Epithelial cell of esophagus (primary cell): ENCODE data around the gene TPX2.

ENCODE experiments used
- DNase-seq: peaks from one replicate; pipeline ENCODE4 v3.0.0; 2010; ENCODE audit warnings: low read depth
- H3K4me3 ChIP-seq: 2 replicates; pipeline ENCODE4 v1.5.1; 2011; ENCODE audit warnings: mild to moderate bottlenecking, low read length, control low read depth
- CTCF ChIP-seq: IDR thresholded peaks from 2 replicates; pipeline ENCODE4 v1.5.1; 2011; ENCODE audit warnings: low read depth, mild to moderate bottlenecking, low read length, control low read depth, inconsistent platforms; ENCODE audit not compliant: insufficient read depth; ENCODE audit errors: missing control alignments

The TPX2 gene

GRCh38 chr20:31840906-31841816 lies 102.1 kb downstream of the TPX2 start:
- TF ChIP-seq CTCF: no peak
- no peak for DNase-seq
- no peak overlapping the region for H3K4me3 ChIP-seq

GRCh38 chr20:31841928-31842327 lies 102.8 kb downstream of the TPX2 start:
- DNase-seq: peak; percentile 17
- TF ChIP-seq CTCF: no peak
- no peak overlapping the region for H3K4me3 ChIP-seq

GRCh38 chr20:31842471-31843157 lies 103.5 kb downstream of the TPX2 start:
- no peak for TF ChIP-seq CTCF
- H3K4me3 ChIP-seq: no peak overlapping the region
- no peak for DNase-seq

- no peak for TF ChIP-seq CTCF
- H3K4me3 ChIP-seq: no peak overlapping the region
- DNase-seq: no peak
Measured at GRCh38 chr20:31843288-31843687, 104.2 kb downstream of the TPX2 start.

GRCh38 chr20:31843881-31844280 lies 104.8 kb downstream of the TPX2 start:
- TF ChIP-seq CTCF: no peak
- H3K4me3 ChIP-seq: no peak overlapping the region

GRCh38 chr20:31844737-31845299 lies 105.7 kb downstream of the TPX2 start:
- no peak overlapping the region for H3K4me3 ChIP-seq
- DNase-seq: no peak
- TF ChIP-seq CTCF: no peak

More at GRCh38 chr20:31843881-31844280, 104.8 kb downstream of the TPX2 start:
- no peak for DNase-seq
